Fibroblast of skin of left quadriceps (primary cell): Measurements from ENCODE around the gene TUNAR.
A peak's percentile ranks its signal among the peaks of the same experiment; 100 is the strongest.
"Not testable (repeated sequence)": the region's sequence is repeated elsewhere in the genome, so short reads cannot be mapped to it uniquely, and the experiment has no call there.

Source experiments
- DNase-seq, 2 experiments: peaks; one replicate each; pipeline ENCODE4 v3.0.0-alpha.2; 2013; ENCODE audit warnings: low read depth in 2 of 2

TUNAR gene

DNA sequence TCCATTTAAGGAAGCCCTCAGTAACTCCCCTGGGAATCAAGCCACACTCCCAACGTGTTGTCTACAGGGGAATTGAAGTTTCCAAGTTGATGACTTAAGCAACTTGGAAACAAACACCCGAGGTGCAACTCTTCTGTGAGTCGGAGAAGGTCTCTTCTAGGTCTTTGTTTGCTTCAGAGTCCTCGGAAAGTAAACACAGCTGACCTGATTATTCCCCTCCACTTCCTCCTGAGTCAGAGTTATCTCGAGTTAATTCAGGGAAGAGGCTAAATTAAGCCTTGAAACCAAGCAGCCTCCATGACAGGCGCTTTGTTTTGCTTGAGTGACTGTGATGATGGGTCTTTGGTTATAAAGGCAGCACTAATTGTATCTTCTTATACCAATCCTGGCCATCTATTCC lies 41.8 kb downstream of the TUNAR start:
- no peak for DNase-seq

DNA sequence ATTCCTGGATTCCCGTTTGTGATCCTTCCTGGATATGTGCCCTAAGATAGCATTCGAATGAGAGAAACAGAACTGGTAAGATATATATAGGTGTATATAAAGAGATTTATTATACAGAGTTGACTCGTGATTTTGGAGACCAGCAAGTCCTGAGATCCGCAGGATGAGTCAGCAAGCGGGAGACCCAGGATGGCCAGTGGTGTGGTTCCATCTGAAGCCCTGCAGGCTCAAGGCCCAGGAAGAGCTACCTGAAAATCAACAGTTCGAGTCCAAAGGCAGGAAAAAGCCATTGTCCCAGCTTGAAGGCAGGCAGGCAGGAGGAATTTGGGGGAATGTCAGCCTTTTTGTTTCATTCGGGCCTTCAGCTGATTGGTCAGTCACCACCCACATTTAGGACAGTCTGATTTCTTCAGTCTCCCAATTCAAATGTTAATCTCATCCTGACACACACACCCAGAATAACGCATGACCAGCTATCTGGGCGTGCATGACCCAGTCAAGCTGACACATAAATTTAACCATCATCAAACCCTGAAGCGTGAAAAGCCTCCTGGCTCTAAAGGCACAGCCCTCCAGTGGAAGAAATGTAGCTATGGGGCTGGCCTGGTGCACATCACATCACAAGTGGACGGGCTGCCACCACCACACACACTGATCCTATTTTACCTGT lies 44.3 kb downstream of the TUNAR start:
- no peak for DNase-seq

DNA sequence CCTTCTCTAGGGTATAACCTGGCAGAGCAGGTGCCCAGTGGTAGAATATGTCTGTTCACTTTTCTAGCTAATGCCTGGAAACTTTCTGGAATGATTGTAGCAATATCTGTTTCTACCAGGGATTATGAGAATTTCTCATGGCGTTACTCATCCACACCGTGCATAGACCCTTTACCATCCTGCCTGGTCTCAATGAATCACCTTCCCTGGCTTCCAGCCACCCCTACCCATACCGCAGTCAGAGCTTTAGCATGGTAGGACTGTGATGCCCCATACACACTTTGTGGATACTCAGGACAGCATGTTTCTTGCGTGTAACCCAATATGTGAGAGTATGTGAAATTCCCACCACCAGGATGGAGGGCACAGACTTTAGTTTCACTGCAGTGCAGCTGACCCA lies 45.4 kb downstream of the TUNAR start:
- no peak for DNase-seq

DNA sequence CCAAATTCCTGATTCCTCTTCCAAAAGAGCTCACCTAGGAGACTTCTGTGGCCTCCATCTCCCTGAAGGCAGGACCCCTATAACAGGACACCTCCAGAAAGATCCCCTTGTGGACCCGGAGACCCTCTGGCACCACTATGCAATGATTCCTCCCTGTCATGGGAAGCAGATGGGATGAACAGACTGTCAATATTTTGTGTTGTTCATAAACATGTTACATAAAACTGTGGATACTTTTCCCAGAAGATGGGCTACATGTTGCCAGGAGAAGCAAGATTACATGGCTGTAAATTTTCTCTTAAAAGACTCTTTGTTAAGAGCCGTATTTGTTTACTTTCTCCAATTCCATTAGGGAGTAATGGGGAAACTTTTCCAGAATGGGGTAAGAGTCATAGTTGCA lies 52.1 kb downstream of the TUNAR start:
- no peak for DNase-seq

DNA sequence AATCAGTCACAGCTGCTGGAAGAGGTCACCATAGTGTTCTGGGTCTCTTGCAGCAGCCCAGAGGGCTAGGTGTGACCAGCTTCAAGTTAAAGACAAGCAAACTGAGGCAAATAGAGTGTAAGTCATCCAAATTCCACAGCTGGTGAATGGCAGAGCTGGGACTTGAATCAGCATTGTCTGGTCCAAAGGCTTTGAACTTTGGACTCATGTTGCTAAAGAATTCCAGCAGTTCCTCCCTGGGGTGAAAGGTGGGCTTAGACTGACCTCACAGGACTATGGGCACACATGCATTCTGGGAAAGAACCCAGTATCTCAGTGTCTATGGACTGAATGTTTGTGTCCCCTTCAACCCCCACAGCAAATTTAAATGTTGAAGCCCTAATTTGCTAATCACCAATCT lies 54.8 kb downstream of the TUNAR start:
- no peak for DNase-seq

DNA sequence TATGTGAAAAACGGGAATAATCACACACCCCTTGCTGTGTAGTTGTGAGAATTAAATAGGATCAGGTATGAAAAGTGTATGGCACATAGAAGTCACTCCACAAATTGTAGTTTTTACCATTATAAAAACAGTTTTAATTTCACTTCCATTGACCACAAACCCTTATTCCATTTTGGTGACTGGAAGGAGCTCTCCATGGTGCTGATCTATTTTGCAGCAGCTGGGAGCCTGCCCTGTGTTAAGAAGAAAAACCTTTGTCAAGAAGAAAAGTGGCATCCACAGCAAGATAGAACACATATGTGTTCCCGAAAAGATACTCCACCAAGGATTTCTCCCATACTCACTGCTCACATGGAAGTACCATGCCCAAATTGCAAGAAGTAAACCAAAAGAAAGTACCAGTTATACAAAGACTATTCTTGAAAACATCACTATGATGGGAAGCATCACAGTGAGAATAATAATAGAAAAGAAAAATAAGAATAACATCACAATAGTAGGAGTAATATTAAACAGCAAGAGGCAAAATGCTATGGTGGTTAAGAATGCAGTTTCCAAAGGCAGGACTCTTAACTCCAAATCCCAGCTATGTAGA lies 58.7 kb downstream of the TUNAR start:
- DNase-seq, result peak; percentile 8 to 9

DNA sequence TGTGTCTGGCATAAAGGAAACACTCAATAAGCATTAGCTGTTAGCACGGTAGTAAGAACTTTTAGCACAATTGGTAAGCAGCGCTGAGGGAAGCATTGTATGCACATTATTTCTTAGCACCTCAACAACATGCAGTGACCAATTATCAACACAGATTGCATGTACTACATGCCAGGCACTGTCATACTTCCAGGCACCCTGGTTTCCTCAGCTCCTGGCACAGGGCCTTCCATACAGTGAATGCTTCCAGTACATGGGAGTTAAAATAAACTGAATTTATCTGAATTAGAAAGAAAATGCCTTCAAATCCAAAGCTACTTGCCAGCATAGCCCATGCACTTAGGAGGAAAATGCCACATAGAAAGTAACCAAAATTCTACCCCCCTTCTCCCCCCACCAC lies 59.4 kb downstream of the TUNAR start:
- no peak for DNase-seq

DNA sequence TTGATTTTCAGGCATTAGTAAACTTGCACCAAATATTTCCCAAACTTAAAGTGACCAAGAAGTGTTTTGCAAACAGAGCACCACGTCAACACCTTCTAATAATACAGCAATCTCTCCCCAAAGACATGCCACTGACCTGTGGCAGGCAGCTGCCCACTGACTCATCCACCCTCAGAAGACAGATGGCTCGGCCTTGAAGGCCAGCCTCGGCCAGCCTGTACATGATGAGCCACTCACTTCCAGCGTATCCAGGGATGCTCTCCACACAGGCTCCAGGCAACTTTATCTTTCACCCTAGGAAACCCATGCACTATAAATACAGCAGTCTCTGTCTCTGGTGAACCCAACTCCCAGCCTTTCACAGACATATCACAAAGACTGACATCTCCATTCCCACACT lies 62.7 kb downstream of the TUNAR start:
- no peak for DNase-seq

DNA sequence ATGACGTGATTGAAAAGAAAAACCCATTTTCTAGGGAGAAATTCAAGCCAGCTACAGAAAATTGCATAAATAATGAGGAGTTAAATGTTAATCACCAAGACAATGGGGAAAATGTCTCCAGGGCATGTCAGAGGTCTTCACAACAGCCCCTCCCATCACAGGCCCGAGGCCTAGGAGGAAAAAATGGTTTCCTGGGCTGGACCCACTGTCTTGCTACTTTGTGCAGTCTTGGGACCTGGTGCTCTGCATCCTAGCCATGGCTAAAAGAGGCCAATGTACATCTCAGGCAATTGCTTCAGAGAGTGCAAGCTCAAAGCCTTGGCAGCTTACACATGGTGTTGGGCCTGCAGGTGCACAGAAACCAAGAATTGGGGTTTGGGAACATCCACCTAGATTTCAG lies 65.3 kb downstream of the TUNAR start:
- no peak for DNase-seq

DNA sequence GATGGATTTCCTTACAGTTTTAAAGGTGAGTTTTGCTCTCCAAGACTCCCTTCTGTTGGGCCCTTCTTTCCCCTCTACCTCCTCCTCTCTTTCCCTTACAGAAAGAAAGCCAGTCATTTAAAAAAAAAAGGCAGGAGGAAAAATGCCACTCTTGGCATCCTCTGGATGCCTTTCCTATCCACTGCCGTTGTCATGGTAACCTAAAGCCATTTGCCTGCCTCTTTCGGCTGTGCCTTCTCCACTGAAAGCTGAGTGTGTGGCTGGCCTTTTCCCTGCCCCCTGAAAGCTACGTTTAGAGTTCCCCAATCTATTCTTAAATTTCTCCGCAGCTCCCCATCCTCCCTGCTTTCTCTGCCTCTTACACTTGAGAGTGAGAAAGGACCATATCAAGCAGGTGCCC lies 67.1 kb downstream of the TUNAR start:
- no peak for DNase-seq

DNA sequence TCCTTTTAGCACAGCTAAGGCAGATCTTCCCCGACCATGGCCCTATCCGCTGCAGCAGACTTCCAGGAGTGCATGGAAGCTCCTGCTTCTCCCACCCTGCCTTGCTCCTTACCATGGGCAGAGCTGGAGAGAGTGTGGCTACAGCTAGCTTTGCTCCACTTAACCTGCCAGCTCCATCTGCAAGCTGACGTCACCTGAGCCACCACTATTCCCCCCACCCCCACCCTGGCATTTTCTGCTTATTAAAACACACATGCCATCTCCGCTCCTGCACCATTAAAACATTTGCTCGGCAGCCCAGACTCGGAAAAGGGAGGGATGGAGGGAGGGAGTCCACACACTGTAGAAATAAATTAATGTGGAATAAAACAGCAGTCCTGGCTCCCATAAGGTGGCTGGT lies 67.8 kb downstream of the TUNAR start:
- no peak for DNase-seq

DNA sequence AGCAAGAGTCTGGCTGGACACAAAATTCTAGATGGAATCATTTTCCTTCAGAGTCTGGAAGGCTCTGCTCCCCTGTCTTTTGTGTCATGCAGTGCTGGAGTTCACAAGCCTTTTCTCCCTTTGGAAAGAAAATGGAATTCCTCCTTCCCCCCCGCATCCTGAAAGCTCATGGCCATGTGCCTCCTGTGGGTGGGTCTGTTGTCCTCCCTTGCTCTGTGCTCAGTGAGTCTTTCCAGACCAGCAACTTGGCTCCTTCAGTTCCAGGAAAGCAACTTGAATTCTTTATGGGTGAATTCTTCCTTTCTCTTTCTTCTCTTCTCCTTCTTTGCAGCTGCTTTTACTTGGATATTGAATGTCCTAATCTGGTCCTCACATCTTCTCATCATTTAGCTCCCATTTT lies 70.2 kb downstream of the TUNAR start:
- DNase-seq, result no peak

DNA sequence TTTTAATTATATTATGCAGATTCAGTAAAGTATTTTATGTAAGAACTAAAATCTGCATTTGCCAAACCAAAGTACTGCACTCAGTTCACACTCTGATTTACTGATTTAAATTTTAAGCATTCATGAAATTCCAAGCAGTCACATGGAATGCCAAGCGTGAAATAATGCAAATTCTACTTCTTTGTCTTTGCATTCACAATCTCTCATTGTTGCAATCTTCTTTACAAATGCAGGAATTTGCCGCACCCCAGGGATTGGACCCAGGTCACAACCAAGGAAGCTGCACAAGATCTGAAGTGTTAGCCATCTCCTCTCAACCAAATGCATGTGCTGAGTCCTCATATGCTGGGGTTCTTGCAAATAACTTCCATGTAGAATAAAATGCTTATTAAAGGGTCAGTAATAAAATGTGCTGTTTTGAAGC lies 71.9 kb downstream of the TUNAR start:
- DNase-seq, result no peak

DNA sequence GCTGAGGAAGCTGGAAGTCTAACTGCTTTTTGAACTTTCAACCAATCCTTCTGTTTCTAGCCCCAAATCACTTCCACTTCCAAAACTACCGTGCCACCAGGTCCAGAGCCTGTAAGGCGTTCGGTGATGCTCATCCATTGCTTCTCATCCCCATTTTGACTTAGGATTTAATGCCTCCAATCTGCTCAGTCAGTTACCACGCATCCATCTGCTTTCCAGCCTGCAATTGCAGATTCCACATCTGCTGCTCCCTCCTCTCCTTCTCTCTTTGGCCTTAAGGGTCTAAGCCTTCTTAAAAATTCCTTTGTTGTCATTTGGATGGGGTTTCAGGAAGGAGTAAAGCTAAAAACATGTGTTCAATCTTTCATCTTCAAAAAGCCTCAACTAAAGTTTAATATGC lies 74.7 kb downstream of the TUNAR start:
- DNase-seq, result no peak

DNA sequence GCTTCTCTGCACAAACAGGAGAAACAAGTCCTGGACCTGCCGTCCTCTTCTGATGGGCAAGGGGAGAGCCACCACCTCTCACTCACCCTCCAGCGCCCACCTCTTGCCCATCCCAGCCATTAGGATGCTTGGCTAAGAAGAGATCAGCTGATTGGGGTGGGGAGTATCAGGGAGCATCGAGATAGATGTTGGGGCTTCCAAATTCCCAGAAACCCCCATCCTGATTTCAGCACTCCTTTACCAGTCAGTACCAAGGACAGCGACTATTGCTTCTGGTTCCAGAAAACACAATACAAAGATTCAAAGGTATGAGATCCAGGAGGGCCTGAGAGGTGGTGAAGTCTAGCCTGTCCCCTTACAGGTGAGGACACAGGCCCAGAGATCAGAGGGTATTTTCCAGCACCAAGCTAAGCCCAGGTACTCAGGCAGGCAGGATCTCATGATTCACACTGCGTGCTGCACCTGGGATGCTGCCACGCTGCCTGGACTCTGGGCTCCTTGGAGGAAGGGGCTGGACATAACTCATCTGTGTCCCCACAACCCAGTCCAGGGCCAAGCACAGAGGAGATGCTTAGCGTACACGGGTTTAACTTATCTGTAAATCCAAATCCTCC lies 76.6 kb downstream of the TUNAR start:
- peak in 1 of 2 experiments; percentile 3 for DNase-seq

DNA sequence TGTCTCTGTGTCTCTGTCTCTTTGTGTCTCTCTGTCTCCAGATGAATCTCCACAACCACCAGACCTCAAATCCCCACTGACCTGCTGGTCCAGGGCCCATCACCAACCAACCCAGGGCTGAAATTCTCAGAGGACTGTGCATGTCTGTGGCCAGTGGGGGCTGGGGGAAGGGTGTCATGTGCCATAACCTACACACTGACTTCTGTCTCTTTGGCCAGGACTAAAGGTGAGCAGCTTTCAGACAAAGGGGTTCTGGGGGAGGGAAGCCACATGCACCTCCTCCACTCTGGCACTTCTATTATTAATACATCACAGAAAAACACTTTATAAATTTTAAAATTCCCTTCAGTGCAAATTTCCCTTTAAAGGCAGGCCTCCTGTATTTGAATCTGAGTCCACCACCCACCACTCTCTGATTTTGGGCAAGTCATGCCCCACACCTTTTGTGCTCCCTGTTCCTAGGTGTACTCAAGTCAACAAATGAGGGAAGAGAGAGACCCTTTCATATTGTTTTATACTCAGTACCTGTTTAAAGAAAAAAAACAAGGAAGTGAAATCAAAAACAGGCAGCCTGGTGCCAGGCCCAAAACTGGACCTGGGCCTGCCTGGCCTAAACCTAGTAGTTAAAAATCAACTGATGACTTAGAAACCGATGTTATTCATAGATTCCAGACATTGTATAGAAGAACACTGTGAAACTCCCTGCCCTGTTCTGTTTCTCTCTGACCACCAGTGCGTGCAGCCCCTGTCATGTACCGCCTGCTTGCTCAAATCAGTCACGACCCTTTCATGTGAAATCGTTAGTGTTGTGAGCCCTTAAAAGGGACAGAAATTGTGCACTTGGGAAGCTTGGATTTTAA lies 80.2 kb downstream of the TUNAR start:
- DNase-seq, result no peak

DNA sequence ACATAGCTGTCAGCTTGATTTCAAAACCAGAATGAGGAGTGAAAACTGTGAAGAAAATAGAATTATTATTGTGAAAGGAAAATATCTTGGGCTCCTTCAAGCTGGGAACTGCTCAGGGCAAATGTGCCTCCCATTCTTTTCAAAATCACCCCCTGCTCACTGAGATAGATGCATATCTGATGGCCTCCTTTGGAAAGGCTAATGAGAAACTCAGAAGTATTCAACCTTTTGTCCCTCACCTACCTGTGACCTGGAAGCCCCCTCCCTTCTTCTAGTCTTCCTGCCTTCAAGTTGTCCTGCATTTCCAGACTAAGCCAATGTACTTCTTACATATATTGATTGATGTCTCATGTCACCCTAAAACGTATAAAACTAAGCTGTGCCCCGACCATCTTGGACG lies 81.5 kb downstream of the TUNAR start:
- no peak for DNase-seq

DNA sequence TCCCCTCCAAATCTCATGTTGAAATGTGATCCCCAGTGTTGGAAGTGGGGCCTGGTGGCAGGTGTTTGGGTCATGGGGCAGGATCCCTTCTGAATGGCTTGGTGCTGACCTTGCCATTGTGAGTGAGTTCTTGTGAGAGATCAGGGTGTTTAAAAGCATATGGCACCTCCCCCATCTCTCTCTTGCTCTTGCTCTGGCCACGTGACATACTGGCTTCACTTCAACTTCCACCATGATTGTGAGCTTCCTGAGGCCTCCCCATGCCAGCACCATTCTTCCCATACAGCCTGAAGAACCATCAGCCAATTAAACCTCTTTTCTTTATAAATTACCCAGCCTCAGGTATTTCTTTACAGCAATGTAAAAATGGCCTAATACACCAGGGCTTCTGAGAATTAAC lies 82.7 kb downstream of the TUNAR start:
- no peak for DNase-seq

DNA sequence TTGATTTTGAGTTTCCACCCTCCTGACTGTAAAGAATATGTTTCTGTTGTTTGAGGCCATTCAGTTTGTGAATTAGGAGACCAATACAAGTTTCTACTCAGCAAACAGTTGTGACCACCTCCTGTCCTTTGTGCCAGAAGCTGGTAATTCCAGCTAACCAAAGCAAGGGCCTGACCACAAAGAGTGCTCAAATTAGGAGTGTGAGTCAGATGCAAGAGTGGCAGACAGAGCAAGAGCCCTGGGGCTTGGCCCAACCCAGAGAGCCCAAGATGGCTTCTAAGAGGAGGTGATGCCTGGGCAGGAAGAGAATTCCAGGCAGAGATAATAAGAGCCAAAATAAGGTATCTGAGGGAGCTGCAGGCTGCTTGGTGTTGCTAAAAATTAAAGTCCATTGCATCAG lies 84.8 kb downstream of the TUNAR start:
- no peak for DNase-seq

DNA sequence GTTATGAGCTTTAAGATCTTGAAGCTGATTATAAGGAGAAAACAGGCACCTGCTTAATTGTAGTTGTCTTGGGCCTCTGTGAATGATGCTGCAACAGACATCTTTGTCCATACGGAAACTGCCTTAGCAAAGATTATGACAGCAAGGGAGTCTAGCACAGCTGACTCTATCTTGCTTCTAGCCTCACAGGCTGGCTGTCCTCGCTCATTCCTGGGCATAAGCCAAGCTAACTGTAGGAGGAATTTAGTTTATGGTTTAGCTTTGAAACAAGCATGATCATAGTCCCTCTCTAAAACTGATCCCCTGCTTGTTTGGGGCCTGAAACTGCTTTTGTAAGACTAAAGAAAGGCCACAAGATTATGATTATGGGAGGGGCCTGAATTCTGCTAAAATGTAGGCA lies 88.3 kb downstream of the TUNAR start:
- DNase-seq, result no peak

DNA sequence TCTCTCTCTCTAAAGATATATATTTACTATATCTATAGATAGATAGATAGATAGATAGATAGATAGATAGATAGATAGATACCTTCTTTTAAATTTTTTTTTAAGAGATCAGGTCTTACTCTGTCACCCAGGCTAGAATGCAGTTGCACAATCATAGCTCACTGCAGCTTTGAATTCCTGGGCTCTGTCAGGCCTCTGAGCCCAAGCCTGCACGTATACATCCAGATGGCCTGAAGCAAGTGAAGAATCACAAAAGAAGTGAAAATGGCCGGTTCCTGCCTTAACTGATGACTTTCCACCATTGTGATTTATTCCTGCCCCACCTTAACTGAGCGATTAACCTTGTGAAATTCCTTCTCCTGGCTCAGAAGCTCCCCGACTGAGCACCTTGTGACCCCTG lies 91.4 kb downstream of the TUNAR start:
- not testable (repeated sequence) for DNase-seq
